ENCODE data around the gene COTL1.

COTL1 gene, protein sequence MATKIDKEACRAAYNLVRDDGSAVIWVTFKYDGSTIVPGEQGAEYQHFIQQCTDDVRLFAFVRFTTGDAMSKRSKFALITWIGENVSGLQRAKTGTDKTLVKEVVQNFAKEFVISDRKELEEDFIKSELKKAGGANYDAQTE

DNA sequence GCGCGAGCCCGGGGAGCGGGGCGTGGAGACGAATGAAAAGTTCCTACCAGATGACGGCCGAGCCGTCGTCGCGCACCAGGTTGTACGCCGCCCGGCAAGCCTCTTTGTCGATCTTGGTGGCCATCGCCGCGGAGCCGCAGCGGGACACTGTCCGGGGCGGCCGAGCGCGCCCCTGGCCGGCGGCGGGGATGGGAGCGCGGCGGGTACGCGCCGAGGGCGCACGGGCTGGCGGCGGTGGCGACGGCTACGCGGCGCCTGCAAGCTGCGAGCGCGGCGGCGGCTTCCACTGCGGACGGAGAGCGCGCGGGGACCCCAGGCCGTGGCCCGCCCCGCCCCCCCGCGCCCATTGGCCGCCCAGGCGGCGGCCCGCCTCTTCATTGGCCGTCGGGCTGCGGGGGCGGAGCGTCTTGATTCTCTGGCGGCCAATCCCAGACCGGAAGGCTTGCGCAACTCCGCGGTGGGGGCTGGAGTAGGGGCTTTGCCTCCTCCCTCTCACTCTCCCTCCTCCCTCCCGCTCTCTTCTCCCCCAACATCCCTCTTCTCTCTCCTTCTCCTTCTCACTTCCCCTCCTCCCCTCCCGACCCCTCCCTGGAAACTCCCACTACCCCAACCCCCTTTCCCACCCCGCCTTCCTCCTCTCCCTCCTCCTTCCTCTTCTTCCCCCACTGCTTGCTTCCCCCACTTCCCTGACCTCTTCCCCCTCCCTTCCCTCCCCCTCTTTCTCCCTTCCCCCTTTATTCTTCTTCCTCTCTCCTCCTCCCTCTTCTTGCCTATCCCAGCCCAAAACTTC is at the start of gene COTL1:
COTL1 (minus strand) TSS at position 288 of the 790 bp plus-strand sequence; CDS start at position 124, 164 bp downstream.
- FAIRE-seq: no peak

DNA sequence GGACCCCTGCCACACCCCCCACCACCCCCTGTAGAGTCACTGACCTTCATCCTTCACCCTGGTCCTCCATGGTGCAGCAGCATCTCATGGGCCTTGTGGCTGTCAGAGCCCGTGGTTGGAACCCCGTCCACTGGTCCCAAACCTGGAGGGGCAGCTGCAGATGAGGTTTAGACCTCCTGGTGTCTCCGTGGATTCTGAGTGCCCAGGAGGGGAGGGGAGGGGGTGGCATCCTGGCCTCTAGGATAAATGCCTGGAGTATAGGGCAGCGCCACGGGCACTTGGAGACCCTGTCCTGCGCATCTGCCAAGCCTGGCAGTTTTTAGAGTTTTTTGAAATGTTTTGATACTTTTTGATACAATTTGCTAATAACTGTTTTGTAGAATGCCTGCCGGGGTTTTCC is 48.0 kb upstream of the COTL1 start:
- no peak for FAIRE-seq

DNA sequence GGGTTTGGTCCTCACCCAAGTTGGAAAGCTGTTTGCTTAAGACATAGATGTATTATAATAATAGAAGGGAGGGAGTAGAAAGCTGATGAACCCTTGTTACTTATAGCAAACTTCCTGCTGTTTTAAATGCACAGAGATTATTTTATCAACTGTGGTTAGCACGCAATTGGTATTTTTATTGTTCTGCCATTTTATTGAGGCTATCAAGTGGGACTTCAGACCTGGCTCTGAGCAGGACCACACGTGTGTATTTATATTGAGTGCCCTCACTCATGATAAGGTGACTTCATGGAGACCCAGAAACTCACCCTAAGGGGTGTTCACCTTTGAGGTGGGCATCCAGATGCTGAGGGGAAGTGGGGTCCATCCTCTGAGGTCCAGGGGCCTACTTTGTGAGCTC is 47.5 kb upstream of the COTL1 start:
- no peak for FAIRE-seq

DNA sequence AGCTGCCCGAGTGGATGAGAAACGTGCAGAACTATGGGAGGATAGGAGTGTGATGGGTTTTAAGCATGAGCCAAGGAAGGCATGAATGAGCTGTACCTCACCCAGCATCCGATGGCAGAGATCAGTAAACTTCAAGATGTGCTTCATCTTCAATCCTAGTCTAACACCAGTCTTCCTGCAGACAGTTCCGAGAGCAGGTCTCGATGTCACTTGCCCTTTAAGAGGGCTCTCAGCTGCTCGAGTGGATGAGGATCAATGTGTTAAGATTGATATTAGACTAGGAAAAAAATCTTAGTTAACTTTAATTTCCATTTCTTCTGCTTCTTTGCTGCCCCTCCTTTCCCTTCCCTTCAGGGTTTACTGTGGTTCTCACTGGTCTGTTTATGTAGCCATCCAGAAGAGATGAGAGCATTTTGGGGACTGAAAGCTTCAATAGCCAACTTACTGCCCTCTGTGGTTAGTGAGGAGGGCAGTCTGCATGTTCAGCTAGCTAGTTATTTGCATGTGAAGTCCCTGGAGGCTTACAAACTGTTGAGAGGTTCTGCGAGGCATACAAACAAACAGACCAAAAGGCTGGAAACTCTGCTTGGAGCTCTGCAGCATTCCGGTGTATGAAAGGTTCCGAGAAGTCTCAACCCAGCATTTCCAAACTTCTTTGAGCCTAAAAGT is 45.7 kb upstream of the COTL1 start:
- no peak for FAIRE-seq

DNA sequence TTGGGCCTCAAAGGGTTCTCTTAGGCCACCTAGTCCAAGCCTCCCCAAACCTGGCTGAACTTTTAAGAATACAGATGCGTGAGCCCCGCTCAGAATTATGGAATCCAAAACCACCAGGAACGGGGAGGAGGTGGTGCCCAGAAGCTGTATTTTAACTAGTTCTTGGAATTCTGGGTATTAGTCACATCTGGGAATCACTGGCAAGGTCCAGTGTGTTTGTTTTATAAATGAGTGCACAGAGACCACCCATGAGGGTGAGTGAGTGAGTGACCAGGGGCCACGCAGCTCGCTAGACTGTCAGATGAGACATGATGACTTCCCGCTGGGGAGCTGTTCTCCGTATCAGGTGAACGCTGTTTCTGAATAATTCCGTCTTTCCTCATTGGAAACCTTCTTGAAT is 44.6 kb upstream of the COTL1 start:
- FAIRE-seq: no peak

DNA sequence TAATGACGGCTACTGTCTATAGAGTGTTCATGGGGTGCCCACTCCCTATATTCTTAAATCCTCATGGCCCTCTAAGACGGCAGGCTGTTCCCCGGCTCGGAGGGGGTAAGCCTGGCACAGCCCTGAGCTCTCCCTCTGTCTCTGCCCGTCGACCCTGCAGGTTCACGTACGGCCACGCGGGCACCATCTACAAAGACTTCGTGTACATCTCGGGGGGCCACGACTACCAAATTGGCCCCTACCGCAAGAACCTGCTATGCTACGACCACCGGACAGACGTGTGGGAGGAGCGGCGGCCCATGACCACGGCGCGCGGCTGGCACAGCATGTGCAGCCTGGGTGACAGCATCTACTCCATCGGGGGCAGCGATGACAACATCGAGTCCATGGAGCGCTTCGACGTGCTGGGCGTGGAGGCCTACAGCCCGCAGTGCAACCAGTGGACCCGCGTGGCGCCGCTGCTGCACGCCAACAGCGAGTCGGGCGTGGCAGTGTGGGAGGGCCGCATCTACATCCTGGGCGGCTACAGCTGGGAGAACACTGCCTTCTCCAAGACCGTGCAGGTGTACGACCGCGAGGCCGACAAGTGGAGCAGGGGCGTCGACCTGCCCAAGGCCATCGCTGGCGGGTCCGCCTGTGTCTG is 43.7 kb upstream of the COTL1 start:
- no peak for FAIRE-seq

DNA sequence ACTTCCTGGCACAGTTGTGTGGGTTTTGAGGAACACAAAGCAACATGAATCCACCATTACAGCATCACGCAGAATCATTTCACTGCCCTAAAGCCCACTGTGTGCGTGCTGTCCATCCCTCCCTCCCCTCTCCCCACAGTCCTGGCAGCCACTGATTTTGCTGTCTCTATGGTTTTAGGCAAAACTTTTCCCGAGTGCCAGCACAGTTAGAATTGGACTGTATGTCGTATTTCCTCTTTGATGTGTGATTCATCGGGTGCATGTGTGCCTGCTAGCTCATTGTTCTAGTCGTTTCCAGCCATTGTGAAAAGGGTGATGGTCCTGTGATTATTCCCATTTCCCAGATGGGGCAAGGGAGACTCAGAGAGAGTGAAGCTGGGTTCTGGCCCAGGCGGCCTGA is 43.1 kb upstream of the COTL1 start:
- no peak for FAIRE-seq

DNA sequence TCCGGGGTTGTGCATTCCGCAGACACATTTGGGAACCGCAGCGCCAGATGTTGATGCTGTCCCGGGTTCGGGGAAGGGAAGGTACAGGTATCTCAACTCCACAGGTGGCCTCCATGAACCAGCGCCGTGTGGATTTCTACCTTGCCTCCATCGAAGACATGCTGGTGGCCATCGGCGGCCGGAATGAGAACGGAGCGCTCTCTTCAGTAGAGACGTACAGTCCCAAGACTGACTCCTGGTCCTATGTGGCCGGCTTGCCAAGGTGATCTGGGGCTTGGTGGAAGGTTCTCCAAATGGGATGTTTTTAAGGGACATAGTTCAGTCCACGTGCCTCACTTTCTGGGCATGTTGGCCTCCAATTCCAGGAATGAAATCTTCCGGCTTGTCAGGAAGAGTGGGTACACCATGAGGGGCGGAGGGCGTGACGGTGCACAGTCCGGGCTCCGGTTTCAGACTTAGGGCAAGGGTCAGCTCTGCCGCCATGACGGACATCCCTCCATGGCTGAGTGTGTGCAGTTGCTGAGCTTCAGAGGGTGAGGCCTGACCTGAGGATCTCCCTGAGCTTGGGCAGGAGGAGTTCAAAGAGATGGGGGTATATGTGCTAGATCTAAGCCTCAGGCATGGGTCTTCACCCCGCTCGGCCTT is 41.9 kb upstream of the COTL1 start:
- no peak for FAIRE-seq

DNA sequence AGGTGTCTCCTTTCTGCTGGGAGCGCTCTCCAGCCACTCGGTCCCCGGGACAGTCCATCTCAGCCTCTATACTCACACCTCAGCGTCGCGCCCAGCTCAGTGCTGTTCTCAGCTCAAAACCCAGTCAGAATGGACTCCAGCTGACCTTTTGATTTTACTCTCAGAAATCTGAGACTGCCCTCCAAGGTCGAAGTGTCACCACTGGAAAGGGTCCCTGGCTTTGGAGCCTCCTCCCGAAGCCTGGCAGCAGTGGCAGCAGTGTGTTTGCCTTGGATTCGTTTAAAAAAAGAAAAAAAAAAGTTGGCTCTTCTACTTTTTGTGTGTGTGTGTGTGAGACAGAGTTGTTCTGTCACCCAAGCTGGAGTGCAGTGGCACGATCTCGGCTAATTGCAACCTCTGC is 40.8 kb upstream of the COTL1 start:
- no peak for FAIRE-seq

DNA sequence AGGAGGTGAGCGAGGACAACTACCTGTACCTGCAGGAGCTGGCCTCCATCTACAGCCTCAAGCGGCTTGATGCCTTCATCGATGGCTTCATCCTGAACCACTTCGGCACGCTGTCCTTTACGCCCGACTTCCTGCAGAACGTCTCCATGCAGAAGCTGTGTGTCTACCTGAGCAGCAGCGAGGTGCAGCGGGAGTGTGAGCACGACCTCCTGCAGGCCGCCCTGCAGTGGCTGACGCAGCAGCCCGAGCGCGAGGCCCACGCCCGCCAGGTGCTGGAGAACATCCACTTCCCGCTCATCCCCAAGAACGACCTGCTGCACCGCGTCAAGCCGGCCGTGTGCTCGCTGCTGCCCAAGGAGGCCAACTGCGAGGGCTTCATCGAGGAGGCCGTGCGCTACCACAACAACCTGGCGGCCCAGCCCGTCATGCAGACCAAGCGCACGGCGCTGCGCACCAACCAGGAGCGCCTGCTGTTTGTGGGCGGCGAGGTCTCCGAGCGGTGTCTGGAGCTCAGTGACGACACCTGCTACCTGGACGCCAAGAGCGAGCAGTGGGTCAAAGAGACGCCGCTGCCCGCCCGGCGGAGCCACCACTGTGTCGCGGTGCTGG is 39.5 kb upstream of the COTL1 start:
- no peak for FAIRE-seq

DNA sequence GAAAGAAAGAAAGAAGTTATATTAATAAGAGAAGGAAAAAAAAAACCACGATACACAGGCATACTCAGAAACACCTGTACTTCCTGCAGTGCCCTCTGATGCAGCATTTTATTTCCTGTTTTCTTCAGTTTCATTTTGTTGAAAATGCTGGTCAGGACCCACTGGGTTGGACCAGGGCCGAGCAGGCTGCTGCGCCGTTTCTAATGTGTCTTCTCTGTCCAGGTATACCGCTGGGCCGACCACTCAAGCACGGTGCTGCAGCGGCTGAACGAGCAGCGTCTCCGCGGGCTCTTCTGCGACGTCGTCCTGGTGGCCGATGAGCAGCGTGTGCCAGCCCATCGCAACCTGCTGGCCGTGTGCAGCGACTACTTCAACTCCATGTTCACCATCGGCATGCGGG is 38.8 kb upstream of the COTL1 start:
- FAIRE-seq: no peak

DNA sequence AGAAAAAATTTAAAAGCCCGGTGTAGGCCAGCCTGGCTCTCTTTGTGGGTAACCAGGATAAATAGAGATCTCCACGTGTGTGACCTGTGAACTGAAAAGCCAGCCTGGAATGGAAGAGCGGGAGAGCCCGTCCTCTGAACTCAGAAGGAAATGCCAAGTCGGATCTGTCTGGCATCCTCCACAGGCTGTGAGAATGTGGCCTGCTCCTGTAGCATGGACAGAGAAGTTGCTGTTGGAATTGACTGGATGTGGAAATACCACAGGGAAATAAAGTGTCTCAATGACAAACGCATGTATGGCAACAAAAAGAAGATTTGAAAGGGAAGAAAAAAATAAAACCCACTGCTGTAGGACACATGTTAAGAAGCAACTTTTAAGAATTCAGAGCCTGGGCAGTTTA is 37.1 kb upstream of the COTL1 start:
- FAIRE-seq: no peak

DNA sequence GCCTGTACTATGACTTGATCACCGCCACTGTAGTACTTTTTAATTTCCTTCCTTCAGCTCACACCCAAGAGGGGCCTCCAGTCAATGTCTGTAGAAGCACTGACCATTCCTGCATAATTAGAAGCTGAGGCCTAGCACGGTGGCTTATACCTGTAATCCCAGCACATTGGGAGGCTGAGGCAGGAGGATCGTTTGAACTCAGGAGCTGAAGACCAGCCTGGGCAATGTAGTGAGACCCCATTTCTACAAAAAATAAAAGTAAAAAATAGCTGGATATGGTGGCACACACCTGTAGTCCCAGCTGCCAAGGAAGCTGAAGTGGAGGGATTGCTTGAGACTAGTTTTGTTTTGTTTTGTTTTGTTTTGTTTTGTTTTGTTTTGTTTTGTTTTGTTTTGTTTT is 36.4 kb upstream of the COTL1 start:
- FAIRE-seq: no peak

DNA sequence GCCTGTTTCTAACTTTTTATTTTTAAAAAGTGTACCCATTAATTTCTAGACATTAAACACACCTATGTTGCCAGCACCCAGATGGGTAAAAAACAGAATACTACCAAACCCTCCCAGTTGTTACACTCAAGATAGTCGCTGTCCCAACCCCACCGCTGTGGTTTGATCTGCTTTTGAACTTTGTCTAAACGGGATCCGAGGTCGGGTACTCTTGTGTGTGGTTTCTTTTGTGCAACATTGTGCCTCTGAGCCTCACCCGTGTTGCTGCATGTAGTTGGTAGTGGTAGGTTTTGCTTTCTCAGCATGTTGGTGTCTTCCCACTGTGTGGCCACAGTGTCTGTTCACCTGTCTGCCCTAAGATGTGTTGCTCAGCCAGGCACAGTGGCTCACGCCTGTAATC is 34.7 kb upstream of the COTL1 start:
- no peak for FAIRE-seq

DNA sequence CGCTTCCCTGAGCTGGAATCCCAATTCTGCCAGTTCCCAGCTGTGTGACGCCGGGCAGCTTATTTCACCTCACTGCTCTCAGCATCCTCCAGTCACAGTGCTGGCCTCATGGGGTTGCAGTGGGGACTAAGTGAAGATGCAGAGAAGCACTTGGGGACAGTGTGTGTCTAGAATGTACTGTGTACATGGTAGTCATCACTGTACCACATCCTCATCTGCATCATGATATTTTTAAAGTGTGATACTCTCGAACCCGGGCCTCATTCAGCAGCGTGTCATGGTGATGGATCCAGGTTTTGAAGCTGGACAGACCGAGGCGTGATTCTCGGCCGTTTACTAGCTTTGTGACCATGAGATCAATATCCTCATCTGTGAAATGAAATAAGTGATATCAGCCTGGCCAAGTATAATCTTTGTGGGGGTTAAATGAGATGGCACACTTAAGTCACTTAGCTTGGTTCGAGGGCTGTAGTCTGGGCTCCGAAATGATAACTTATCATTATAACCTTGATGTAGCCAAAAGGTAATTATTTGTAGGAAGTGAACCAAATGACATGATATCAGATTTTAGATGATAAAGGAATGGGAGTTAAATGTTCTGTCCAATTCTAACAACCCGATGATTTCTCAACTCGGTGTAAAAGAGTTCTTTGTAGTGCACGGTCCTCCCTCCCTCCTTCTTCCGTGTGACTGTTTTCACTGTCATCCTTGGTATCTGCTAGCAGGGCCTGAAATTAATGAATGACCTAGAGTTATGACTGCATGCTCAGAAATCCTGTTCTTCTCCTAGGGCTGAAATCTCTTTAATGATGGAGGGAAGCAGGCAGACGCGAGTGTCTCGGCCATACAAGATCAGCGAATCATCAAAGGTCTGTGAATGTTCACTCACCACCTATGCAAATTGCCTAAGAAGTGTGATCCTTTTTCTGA is 32.4 kb upstream of the COTL1 start:
- no peak for FAIRE-seq

DNA sequence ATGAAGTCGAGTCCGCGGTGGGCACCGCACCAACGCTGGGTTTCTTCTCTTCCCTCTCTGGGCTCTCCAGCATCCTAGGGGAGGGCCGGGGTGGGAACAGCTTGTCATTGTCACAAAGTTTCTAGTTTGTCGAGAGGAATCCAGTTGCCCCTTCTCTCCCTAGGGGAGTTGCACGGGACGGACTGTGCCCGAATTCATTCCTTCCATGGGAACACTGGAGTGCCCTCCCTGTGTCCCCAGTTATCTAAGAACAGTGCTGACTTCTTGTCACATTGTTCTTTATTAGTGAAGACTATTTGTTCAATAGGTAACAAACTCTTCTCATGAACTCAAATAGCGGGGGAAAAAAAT is 31.6 kb upstream of the COTL1 start:
- FAIRE-seq: no peak

DNA sequence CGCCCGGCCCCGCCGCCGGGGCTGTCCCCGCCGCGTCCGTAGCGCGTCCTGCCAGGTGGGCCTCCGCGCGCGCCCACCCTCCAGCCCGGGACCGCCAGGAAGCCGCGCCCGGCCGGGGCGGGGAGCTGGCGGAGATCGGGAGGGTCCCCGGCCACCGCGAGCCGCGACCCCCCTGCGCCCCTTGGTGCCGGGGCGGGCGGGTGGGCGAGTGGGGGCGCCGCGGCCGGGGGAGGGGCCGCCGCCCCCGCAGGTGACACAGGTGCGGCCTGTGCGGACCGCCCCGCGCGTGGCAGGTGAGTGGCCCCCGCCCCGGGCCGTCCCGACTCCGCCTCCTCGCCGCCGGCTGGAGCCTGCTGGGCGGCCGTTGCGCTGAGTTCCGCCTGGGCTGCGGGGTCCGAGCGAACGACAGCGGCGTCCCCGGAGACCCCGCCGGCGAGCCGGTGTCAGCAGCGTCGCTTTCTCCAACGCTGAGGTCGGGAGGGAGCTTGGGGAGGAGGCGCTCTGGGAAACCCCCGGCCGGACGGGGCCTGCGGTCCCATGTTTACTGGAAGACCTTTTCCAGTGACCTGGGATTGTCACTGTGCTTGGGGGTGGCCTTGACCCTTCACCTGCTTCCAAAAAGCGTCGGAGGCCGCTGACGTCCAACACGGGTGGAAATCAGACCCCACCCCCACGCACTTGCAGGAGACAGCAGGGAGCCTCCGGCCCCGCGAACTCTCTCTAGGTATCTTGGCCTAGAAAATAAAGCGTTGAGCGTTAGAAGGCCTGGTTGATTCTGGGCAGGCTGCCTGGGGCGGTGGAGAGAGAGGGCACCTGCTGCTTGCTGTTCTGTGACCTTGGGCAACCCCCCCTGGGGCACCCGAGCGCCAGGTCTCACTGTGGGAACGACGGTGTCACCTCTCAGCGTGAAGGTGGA is 31.0 kb upstream of the COTL1 start:
- FAIRE-seq: no peak

DNA sequence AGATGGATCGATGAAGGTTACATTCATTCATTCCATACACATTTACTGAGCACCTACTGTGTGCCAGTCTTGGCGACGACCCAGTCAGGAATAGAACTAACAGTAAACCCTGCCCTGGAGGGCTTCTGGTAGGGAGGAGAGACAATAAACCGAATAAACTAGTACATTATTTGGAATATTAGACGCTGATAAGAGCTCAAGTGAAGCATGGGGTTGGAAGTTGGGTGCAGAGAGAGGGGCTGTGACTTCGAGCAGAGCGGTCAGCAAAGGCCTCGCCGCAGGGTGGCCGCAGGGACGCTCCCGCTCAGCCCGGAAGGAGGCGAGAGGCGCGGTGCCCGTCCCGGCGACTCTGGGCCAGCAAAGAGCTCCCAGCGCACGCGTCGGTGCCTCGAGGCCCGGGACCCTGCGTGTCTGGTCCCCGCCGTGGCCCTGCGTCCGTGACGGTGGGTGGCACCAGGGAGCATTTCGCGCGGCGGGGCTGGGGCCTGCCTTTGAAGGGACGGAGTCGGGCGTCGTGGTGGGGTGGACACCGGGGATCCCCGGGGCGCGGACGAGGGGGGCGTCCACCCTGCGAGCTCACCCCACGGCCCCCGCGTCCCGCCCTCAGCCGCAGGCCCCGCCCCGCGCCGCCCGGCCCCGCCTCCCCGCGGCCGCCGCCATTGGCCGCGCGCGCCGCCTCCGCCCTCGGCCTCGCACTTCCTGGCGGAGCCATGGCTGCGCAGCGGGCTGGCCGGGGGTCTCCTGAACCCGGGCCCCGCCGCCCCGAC is 30.1 kb upstream of the COTL1 start, which contains the start of gene KLHL36:
KLHL36 (plus strand) TSS at position 684 of the 767 bp plus-strand sequence. CDS start 2,357 bp downstream, outside the sequence.
- FAIRE-seq: no peak

DNA sequence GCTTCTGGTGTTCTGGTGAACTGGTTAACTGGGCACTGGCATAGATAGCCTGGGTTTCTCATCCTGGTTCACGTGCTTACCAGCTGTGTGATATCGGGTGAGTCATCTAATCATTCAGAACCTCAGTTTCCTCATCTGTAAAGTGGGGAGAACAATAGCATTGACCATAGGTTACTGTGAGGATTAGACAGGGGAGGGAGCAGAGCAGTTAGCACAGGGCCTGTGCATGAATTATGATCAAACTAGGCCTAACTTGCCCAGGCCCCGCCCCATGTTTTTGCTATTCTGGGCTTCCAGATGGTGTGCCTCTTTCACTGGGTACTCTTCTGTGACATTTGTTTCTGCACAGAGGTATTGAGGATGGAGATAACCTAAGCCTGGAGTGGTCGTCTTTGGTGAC is 25.8 kb upstream of the COTL1 start:
- no peak for FAIRE-seq

DNA sequence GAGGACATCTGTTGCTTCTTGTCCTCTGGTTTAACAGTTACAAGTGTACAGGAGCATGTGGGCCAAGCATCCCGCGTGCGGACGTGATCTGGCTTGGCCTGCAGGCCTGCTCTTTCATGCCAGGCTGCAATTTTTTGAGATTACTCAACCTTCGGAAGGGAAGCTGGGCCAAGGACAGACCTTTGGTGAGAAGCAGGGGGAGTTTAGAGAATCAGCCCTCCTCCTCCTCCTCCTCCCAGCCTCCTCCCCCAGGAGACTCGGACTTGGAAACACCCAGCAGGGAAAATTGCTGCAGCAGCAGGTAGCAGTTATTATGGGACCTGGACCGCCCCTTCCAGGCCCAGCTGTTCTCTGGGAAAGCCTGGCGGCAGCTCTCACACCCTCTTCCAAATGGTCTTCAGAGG is 25.3 kb upstream of the COTL1 start:
- FAIRE-seq: no peak
